DOHH2 (cell line): ENCODE data around the gene CDK3.

Experiments used
- CTCF ChIP-seq: fragments of 200-600 bp; sonication (generic); IDR thresholded peaks from one replicate; pipeline ENCODE4 v1.5.1; 2014; ENCODE audit warnings: antibody characterized with exemption, mild to moderate bottlenecking, low read depth, low read length; ENCODE audit not compliant: poor library complexity, severe bottlenecking
- EZH2phosphoT487 ChIP-seq: fragments of 200-600 bp; sonication (generic); IDR thresholded peaks from 2 replicates; pipeline ENCODE4 v1.6.1; 2017; ENCODE audit warnings: borderline replicate concordance, mild to moderate bottlenecking, antibody characterized with exemption, low read length, moderate library complexity, mixed read lengths

GRCh38 chr17:76054112-76054476 is 53.4 kb downstream of the CDK3 start:
- no peak for TF ChIP-seq CTCF
- TF ChIP-seq EZH2phosphoT487: no peak
